MG63 (cell line): ENCODE results near the gene COPZ2. TPM values are rescaled to one million over a fixed set of nuclear protein-coding genes. Genes with fewer than 3 reads are reported as not detected.
A peak's percentile ranks its signal among the peaks of the same experiment; 100 is the strongest.
"Not testable (repeated sequence)": the region's sequence is repeated elsewhere in the genome, so short reads cannot be mapped to it uniquely, and the experiment has no call there.

ENCODE experiments used
- DNase-seq: peaks from one replicate; pipeline ENCODE4 v3.0.0-alpha.2; 2020
- H3K27me3 ChIP-seq: fragments of 250-450 bp; sonication (Bioruptor Pico); 2 replicates; pipeline ENCODE4 v1.5.1; 2020; ENCODE audit warnings: mild to moderate bottlenecking, moderate library complexity
- H3K36me3 ChIP-seq: fragments of 250-450 bp; sonication (Bioruptor Pico); 2 replicates; pipeline ENCODE4 v1.5.1; 2020; ENCODE audit warnings: mild to moderate bottlenecking, moderate library complexity
- H3K4me3 ChIP-seq: fragments of 250-450 bp; sonication (Bioruptor Pico); 2 replicates; pipeline ENCODE4 v1.5.1; 2020; ENCODE audit warnings: mild to moderate bottlenecking, moderate library complexity
- H3K9me3 ChIP-seq: fragments of 250-450 bp; sonication (Bioruptor Pico); 2 replicates; pipeline ENCODE4 v1.5.1; 2020; ENCODE audit warnings: mild to moderate bottlenecking, moderate library complexity
- total RNA-seq: library from RNA; depleted of rRNA; stranded (reverse); fragments of >200 nt; shearing (Covaris generic); gene quantifications from 2 replicates; pipeline ENCODE4 v1.2.3, GENCODE V29; 2014; ENCODE audit warnings: low replicate concordance; rRNA removed

COPZ2 gene
- total RNA-seq, 1 experiment from 2014 or later: 91.7 TPM

GRCh38 chr17:47989159-47989558 lies 48.4 kb downstream of the COPZ2 start:
- H3K36me3 ChIP-seq: peaks cover 7% of the 10 kb centered on the region
- no peak for DNase-seq
- no peaks in the 10 kb centered on the region for H3K9me3 ChIP-seq
- no peaks in the 10 kb centered on the region for H3K27me3 ChIP-seq
- no peak overlapping the region for H3K4me3 ChIP-seq

- H3K4me3 ChIP-seq, H3K27me3 ChIP-seq, DNase-seq, H3K9me3 ChIP-seq, H3K36me3 ChIP-seq: not testable (repeated sequence)
Measured at GRCh38 chr17:47988445-47988844, 49.2 kb downstream of the COPZ2 start.

- Histone ChIP-seq H3K9me3 (no peaks in the 10 kb centered on the region), H3K4me3 (no peak overlapping the region), H3K36me3 (peaks cover 19% of the 10 kb centered on the region), H3K27me3 (no peaks in the 10 kb centered on the region)
- DNase-seq: peak; percentile 85
Measured at GRCh38 chr17:47987240-47987835, 50.3 kb downstream of the COPZ2 start.

- no peak for DNase-seq
- Histone ChIP-seq H3K9me3 (no peaks in the 10 kb centered on the region), H3K36me3 (peaks cover 27% of the 10 kb centered on the region), H3K4me3 (no peak overlapping the region), H3K27me3 (no peaks in the 10 kb centered on the region)
Measured at GRCh38 chr17:47986520-47986919, 51.1 kb downstream of the COPZ2 start.

- no peaks in the 10 kb centered on the region for H3K27me3 ChIP-seq
- H3K36me3 ChIP-seq: peaks cover 49% of the 10 kb centered on the region
- H3K9me3 ChIP-seq: no peaks in the 10 kb centered on the region
- DNase-seq: no peak
- H3K4me3 ChIP-seq: no peak overlapping the region
Measured at GRCh38 chr17:47983492-47984223, 53.9 kb downstream of the COPZ2 start.

GRCh38 chr17:47982645-47983390 lies 54.8 kb downstream of the COPZ2 start:
- no peak overlapping the region for H3K4me3 ChIP-seq
- H3K27me3 ChIP-seq: no peaks in the 10 kb centered on the region
- no peak for DNase-seq
- no peaks in the 10 kb centered on the region for H3K9me3 ChIP-seq
- H3K36me3 ChIP-seq: peaks cover 57% of the 10 kb centered on the region

GRCh38 chr17:47982091-47982617 lies 55.4 kb downstream of the COPZ2 start:
- DNase-seq: no peak
- Histone ChIP-seq H3K36me3 (peaks cover 63% of the 10 kb centered on the region), H3K27me3 (no peaks in the 10 kb centered on the region), H3K4me3 (no peak overlapping the region), H3K9me3 (no peaks in the 10 kb centered on the region)

- H3K4me3 ChIP-seq: no peak overlapping the region
- no peaks in the 10 kb centered on the region for H3K27me3 ChIP-seq
- no peaks in the 10 kb centered on the region for H3K9me3 ChIP-seq
- H3K36me3 ChIP-seq: peaks cover 63% of the 10 kb centered on the region
- DNase-seq: no peak
Measured at GRCh38 chr17:47981462-47981861, 56.1 kb downstream of the COPZ2 start.

- H3K36me3 ChIP-seq: peaks cover 65% of the 10 kb centered on the region
- H3K4me3 ChIP-seq: no peak overlapping the region
- no peaks in the 10 kb centered on the region for H3K9me3 ChIP-seq
- DNase-seq: no peak
- no peaks in the 10 kb centered on the region for H3K27me3 ChIP-seq
Measured at GRCh38 chr17:47980541-47980940, 57.1 kb downstream of the COPZ2 start.

- Histone ChIP-seq H3K36me3 (peaks cover 74% of the 10 kb centered on the region), H3K4me3 (no peak overlapping the region), H3K9me3 (no peaks in the 10 kb centered on the region), H3K27me3 (no peaks in the 10 kb centered on the region)
- peak; percentile 45 for DNase-seq
Measured at GRCh38 chr17:47978324-47978723, 59.3 kb downstream of the COPZ2 start.

Other genes with a start within 250 kb of the COPZ2 start
- 3.6 and 11.4 TPM in 2 replicates for gene OSBPL7, start 216.0 kb downstream of the COPZ2 start, total RNA-seq
- gene MRPL10, start 206.3 kb downstream of the COPZ2 start, total RNA-seq: 62.6 and 63.0 TPM in 2 replicates
- gene LRRC46, start 206.1 kb downstream of the COPZ2 start, total RNA-seq: not detected in 2 replicates
- 41.8 and 45.0 TPM in 2 replicates for gene SCRN2, start 196.5 kb downstream of the COPZ2 start, total RNA-seq
- gene SP6, start 186.6 kb downstream of the COPZ2 start, total RNA-seq: not detected in 2 replicates
- gene SP2, start 141.6 kb downstream of the COPZ2 start, total RNA-seq: 0.81 and 2.3 TPM in 2 replicates
- gene PNPO, start 96.2 kb downstream of the COPZ2 start, total RNA-seq: 41.4 and 89.7 TPM in 2 replicates
- not detected in 2 replicates for gene PRR15L, start 79.9 kb downstream of the COPZ2 start, total RNA-seq
- gene CDK5RAP3, start 66.7 kb downstream of the COPZ2 start, total RNA-seq: 53.3 and 59.4 TPM in 2 replicates
- gene NFE2L1, start 10.6 kb upstream of the COPZ2 start, total RNA-seq: 33.6 and 47.7 TPM in 2 replicates
- 50.7 and 59.1 TPM in 2 replicates for gene CBX1, start 63.7 kb upstream of the COPZ2 start, total RNA-seq
- 19.3 and 19.7 TPM in 2 replicates for gene SNX11, start 70.0 kb upstream of the COPZ2 start, total RNA-seq